Cardiac muscle cell (in vitro differentiated cells and primary cell): ENCODE data around the gene OFD1. TPM values are rescaled to one million over a fixed set of nuclear protein-coding genes. Genes with fewer than 3 reads are reported as not detected.
A peak's percentile ranks its signal among the peaks of the same experiment; 100 is the strongest.
"Not testable (repeated sequence)": the region's sequence is repeated elsewhere in the genome, so short reads cannot be mapped to it uniquely, and the experiment has no call there.

Source experiments
- DNase-seq, 2 donors: peaks; one replicate each; pipeline versions ENCODE4 v3.0.0 to v3.0.0-alpha.2; 2010 to 2017; ENCODE audit warnings: low read depth in 1 of 2, low spot score in 1 of 2
- H3K27ac ChIP-seq: fragments of 200-600 bp; sonication (generic); 2 replicates; pipeline ENCODE4 v1.5.1; 2016
- H3K27me3 ChIP-seq: fragments of 200-600 bp; sonication (generic); 2 replicates; pipeline ENCODE4 v1.6.0; 2016; ENCODE audit warnings: control low read depth
- H3K36me3 ChIP-seq: fragments of 200-600 bp; sonication (generic); 2 replicates; pipeline ENCODE4 v1.5.1; 2016; ENCODE audit warnings: control low read depth
- H3K4me1 ChIP-seq: fragments of 200-600 bp; sonication (generic); 2 replicates; pipeline ENCODE4 v1.8.1; 2017; ENCODE audit warnings: low read depth, mild to moderate bottlenecking, mixed run types
- H3K4me3 ChIP-seq: fragments of 200-600 bp; sonication (generic); 2 replicates; pipeline ENCODE4 v1.5.1; 2016; ENCODE audit warnings: mild to moderate bottlenecking
- H3K9me3 ChIP-seq: fragments of 200-600 bp; sonication (generic); 2 replicates; pipeline ENCODE4 v1.5.1; 2017; ENCODE audit warnings: low read depth, mild to moderate bottlenecking, control low read depth
- polyA plus RNA-seq: library from polyadenylated mRNA; unstranded; fragments of >200 nt; fragmentation: Nextera tagmentation; extraction: Ambion mirVana; gene quantifications from 2 replicates; pipeline ENCODE4 v1.2.1, GENCODE V29; 2016
- total RNA-seq: library from RNA; depleted of rRNA; stranded (reverse); fragments of >200 nt; gene quantifications from 2 replicates; pipeline ENCODE4 v1.2.3, GENCODE V29; 2016
- TF ChIP-seq, protein P1 (sequence below): IDR thresholded peaks from 2 replicates; pipeline ENCODE4 v1.5.1; 2012; ENCODE audit warnings: low read depth, mild to moderate bottlenecking, low read length

Gene OFD1
- total and polyA plus RNA-seq, 2 experiments from 2014 or later = 46.6 to 48.0 TPM

DNA sequence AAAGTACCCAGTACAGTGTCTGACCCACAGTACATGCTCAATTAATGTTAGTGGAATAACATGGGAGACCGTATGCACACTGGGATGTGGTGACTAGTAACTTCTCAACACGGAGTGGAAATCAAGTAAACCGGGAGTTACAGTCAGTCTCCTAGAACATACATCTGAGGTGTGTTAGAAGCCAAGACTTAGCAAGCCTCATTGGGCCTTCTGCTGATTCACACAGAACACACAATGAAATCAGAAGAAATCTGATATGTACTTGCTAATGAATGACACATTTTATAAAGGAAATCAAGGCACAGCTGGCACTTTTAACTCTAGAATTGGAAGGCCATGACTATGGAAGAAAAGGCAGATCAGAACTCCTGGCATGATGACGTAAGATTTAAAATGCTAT is 13.2 kb upstream of the OFD1 start:
- Histone ChIP-seq H3K4me1 (peaks cover 10% of the 10 kb centered on the region), H3K27ac (peak overlapping the region; percentile 62), H3K27me3 (no peaks in the 10 kb centered on the region), H3K9me3 (no peaks in the 10 kb centered on the region), H3K4me3 (no peak overlapping the region), H3K36me3 (peaks cover 11% of the 10 kb centered on the region)
- no peak for DNase-seq
- TF ChIP-seq, protein P1, sequence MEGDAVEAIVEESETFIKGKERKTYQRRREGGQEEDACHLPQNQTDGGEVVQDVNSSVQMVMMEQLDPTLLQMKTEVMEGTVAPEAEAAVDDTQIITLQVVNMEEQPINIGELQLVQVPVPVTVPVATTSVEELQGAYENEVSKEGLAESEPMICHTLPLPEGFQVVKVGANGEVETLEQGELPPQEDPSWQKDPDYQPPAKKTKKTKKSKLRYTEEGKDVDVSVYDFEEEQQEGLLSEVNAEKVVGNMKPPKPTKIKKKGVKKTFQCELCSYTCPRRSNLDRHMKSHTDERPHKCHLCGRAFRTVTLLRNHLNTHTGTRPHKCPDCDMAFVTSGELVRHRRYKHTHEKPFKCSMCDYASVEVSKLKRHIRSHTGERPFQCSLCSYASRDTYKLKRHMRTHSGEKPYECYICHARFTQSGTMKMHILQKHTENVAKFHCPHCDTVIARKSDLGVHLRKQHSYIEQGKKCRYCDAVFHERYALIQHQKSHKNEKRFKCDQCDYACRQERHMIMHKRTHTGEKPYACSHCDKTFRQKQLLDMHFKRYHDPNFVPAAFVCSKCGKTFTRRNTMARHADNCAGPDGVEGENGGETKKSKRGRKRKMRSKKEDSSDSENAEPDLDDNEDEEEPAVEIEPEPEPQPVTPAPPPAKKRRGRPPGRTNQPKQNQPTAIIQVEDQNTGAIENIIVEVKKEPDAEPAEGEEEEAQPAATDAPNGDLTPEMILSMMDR = no peak

DNA sequence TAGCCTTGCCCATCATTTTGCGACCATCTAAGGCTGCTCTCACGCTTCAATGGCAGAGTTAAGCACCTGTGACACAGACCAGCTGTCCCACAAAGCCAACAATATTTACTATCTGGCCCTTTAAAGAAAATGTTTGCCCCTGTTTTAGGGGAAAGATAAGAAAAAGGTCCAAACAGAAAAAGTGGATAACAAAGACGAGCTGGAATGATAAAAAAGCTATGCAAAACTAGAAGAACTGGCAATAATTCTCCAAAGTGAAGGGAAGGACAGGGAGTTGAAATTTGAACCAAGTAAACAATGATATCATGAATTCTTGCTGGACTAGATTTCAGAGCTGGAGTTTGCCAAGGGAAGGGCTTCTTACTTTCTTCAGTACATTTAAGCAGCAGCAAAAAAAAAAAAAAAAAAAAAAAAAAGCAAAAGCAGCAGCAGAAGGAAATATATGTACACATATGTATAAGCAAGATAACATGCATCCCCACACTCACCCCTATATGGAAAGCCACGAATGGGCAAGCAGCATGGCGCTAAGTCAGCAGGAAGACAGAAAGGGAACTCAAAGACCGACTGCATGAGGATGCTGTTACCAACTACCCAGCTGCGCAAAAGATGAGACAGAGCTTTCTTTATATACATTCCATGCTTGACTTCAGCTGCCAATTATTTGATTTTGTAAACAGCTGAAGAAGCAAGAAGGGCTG is 12.6 kb upstream of the OFD1 start:
- DNase-seq = peak in 1 of 2 donors; percentile 40

DNA sequence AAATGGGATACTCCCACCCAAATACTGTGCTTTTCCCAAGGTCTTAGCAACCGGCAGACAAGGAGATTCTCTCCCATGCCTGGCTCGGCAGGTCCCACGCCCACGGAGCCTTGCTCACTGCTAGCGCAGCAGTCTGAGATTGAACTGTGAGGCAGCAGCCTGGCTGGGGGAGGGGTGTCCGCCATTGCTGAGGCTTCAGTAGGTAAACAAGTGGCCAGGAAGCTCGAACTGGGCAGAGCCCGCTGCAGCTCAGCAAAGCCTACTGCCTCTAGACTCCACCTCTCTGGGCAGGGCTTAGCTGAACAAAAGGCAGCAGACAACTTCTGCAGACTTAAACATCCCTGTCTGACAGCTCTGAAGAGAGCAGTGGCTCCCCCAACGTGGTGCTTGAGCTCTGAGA is 9.7 kb upstream of the OFD1 start:
- not testable (repeated sequence) for H3K36me3 ChIP-seq, H3K4me3 ChIP-seq, H3K27me3 ChIP-seq, H3K4me1 ChIP-seq, DNase-seq, H3K27ac ChIP-seq, H3K9me3 ChIP-seq

More for the DNA sequence above, 12.6 kb upstream of the OFD1 start:
- Histone ChIP-seq H3K27me3 (no peaks in the 10 kb centered on the region), H3K4me1 (peaks cover 7% of the 10 kb centered on the region), H3K27ac (peak overlapping the region; percentile 62), H3K4me3 (no peak overlapping the region), H3K36me3 (peaks cover 10% of the 10 kb centered on the region), H3K9me3 (no peaks in the 10 kb centered on the region)
- TF ChIP-seq, protein P1 = no peak

DNA sequence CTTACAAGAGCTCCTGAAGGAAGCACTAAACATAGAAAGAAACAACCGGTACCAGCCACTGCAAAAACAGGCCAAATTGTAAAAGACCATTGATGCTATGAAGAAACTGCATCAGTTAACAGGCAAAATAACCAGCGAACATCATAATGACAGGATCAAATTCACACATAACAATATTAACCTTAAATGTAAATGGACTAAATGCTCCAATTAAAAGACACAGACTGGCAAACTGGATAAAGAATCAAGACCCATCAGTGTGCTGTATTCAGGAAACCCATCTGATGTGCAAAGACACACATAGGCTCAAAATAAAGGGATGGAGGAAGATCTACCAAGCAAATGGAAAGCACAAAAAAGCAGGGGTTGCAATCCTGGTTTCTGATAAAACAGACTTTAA is 8.0 kb upstream of the OFD1 start:
- DNase-seq, H3K27me3 ChIP-seq, H3K4me1 ChIP-seq, H3K4me3 ChIP-seq, H3K36me3 ChIP-seq, H3K27ac ChIP-seq, H3K9me3 ChIP-seq: not testable (repeated sequence)

DNA sequence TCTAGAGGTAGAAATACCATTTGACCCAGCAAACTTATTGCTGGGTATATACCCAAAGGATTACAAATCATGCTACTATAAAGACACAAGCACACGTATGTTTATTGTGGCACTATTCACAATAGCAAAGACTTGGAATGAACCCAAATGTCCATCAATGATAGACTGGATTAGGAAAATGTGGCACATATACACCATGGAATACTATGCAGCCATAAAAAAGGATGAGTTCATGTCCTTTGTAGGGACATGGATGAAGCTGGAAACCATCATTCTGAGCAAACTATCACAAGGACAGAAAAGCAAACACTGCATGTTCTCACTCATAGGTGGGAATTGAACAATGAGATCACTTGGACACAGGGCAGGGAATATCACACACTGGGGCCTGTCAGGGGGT is 4.0 kb upstream of the OFD1 start:
- not testable (repeated sequence) for H3K4me3 ChIP-seq, H3K27ac ChIP-seq, H3K27me3 ChIP-seq, H3K36me3 ChIP-seq, H3K9me3 ChIP-seq, H3K4me1 ChIP-seq, DNase-seq

DNA sequence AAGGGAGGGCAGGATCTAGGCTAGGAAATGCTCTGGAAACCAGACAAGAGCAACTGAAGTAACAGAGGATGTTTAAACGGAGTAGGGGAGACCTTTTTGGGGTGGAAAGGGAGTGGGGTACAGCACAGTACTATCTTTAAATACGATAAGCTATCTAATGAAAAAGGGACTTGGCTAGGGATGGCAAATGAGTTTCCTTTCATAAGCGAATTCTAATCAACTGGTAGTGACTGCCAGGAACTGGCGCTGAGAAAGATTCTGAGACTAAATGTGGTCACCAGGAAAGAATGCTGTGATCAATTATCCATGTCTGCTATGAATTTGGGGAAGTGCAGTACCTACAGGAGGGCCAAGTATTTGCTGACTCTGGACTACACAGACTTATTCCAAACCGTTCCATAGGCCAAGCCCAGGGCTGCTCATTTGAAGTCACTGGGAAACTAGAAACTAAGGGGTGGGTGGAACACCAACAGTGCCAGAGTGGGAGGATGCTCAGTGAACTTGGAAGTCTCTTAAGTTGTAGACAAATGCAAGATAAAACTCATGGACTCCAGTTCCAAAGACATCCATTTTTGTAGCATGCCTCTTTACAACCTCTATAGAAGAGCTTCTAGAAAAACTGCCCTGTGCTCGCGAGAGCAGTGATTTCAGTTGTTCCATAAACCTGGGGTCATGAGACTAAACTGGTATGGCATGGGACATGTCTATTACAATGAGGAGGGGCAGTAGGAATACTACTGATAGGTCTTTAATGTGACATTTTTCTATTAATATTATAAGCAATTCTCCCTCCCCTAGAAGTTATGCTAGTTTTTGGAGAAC is 2.1 kb upstream of the OFD1 start:
- DNase-seq = no peak
- Histone ChIP-seq H3K4me1 (peaks cover 13% of the 10 kb centered on the region), H3K27ac (no peak overlapping the region), H3K27me3 (no peaks in the 10 kb centered on the region), H3K9me3 (no peaks in the 10 kb centered on the region), H3K36me3 (peaks cover 6% of the 10 kb centered on the region), H3K4me3 (no peak overlapping the region)
- TF ChIP-seq, protein P1 = no peak

DNA sequence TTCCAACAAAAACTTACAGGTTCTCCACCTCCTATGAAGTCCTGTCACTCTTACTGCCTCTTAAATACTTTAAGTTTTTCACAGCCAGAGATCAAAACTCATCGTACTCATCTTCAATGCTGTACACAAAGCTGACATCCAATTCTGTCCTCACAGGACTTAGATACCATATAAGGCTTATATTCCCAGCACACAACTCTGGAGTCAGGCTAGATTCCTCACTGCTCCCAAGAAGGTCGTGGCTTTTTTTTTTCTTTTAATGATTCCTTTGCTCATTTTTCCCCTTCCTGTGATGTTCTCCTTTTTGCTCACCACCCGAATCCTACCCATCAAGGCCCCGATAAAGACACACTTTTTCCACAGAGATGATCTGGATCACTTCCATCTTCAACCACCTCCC is 1.0 kb upstream of the OFD1 start:
- H3K27ac ChIP-seq = peak overlapping the region; percentile 90
- no peak for DNase-seq
- H3K27me3 ChIP-seq = no peaks in the 10 kb centered on the region
- H3K4me3 ChIP-seq = peak overlapping the region; percentile 77
- peaks cover 12% of the 10 kb centered on the region for H3K36me3 ChIP-seq
- peaks cover 13% of the 10 kb centered on the region for H3K4me1 ChIP-seq
- no peaks in the 10 kb centered on the region for H3K9me3 ChIP-seq
- TF ChIP-seq, protein P1 = no peak
